ENCODE measurements around the gene EMSY. TPM values are rescaled to one million over a fixed set of nuclear protein-coding genes. Genes with fewer than 3 reads are reported as not detected.

The EMSY gene
- total RNA-seq, 3 donors from 2014 or later: 23.2 to 31.0 (median 25.0) TPM

- intact Hi-C loops (cut with DNase I, micrococcal nuclease): no loop called here
These were observed 65.5 kb downstream of the EMSY start for GRCh38 chr11:76510060-76511047.

GRCh38 chr11:76512851-76513653, 68.2 kb downstream of the EMSY start:
- Histone ChIP-seq H3K9me3 (no peaks in the 10 kb centered on the region), H3K4me1 (ENCODE audit: low read depth) (peaks cover 5% of the 10 kb centered on the region), H3K4me3 (no peak overlapping the region), H3K36me3 (ENCODE audit: low read depth) (no peaks in the 10 kb centered on the region)
- intact Hi-C loops (cut with DNase I, micrococcal nuclease): no loop called here
- peak; percentile 12 for TF ChIP-seq CTCF (IDR thresholded peaks at IDR 0.05)
- ATAC-seq: peak; percentile 47
- no peak for DNase-seq

More at GRCh38 chr11:76510060-76511047, 65.5 kb downstream of the EMSY start:
- no peak overlapping the region for H3K4me3 ChIP-seq
- peaks cover 5% of the 10 kb centered on the region for H3K4me1 ChIP-seq (ENCODE audit: low read depth)
- ATAC-seq (no peak), DNase-seq (no peak)
- H3K9me3 ChIP-seq: no peaks in the 10 kb centered on the region
- H3K36me3 ChIP-seq (ENCODE audit: low read depth): no peaks in the 10 kb centered on the region
- no peak for TF ChIP-seq CTCF (IDR thresholded peaks at IDR 0.05)

- DNase-seq (no peak), ATAC-seq (peak; percentile 59)
- Histone ChIP-seq H3K4me1 (ENCODE audit: low read depth) (peaks cover 5% of the 10 kb centered on the region), H3K4me3 (no peak overlapping the region), H3K36me3 (ENCODE audit: low read depth) (no peaks in the 10 kb centered on the region), H3K9me3 (no peaks in the 10 kb centered on the region)
- intact Hi-C loops (cut with DNase I, micrococcal nuclease): no loop called here
- TF ChIP-seq CTCF (IDR thresholded peaks at IDR 0.05): no peak
These were observed 68.8 kb downstream of the EMSY start for GRCh38 chr11:76513654-76514034.

GRCh38 chr11:76515494-76515893, 70.7 kb downstream of the EMSY start:
- Histone ChIP-seq H3K4me1 (ENCODE audit: low read depth) (peaks cover 5% of the 10 kb centered on the region), H3K4me3 (no peak overlapping the region), H3K9me3 (no peaks in the 10 kb centered on the region), H3K36me3 (ENCODE audit: low read depth) (no peaks in the 10 kb centered on the region)
- no peak for DNase-seq
- no peak for TF ChIP-seq CTCF (IDR thresholded peaks at IDR 0.05)
- peak; percentile 44 for ATAC-seq
- intact Hi-C loops (cut with DNase I, micrococcal nuclease): no loop called here

GRCh38 chr11:76523147-76523546, 78.3 kb downstream of the EMSY start:
- intact Hi-C loops (cut with DNase I, micrococcal nuclease): no loop called here
- ATAC-seq: peak; percentile 11
- H3K36me3 ChIP-seq (ENCODE audit: low read depth): no peaks in the 10 kb centered on the region
- TF ChIP-seq CTCF (IDR thresholded peaks at IDR 0.05): no peak
- DNase-seq: no peak
- peaks cover 6% of the 10 kb centered on the region for H3K4me1 ChIP-seq (ENCODE audit: low read depth)
- H3K4me3 ChIP-seq: no peak overlapping the region
- H3K9me3 ChIP-seq: no peaks in the 10 kb centered on the region

Data from mucosa of descending colon (tissue), 3 donors.